Hepatocyte (in vitro differentiated cells): Measurements from ENCODE around the gene RUFY4.

Experiments used
- CTCF ChIP-seq: fragments of 200-600 bp; sonication (generic); IDR thresholded peaks from 2 replicates; pipeline ENCODE4 v1.5.1; 2016; ENCODE audit warnings: antibody characterized with exemption, mild to moderate bottlenecking; ENCODE audit not compliant: poor library complexity
- EZH2 ChIP-seq: fragments of 200-600 bp; sonication (generic); IDR thresholded peaks from 2 replicates; pipeline ENCODE4 v1.6.1; 2016; ENCODE audit warnings: antibody characterized with exemption, mild to moderate bottlenecking, borderline replicate concordance

DNA sequence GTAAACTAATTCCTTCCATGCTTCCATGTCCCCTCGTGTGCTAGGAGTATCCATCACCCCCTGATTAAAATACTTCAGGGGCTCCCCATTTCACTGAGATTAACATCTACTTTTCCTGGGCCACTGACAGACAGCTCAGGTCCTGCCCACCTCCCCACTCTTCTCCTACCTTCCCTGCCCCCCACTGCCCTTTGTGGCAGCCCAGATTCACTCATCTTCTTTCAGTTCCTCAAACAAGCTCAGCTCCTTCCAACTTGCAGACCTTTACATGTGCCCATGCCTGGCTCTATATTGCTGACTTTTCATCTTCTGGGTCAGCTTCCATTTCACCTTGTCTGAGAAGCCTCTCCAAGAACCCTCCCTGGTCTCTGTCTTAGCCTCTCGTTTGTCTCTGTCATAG is 12.0 kb downstream of the RUFY4 start:
- TF ChIP-seq CTCF (no peak), EZH2 (no peak)
